Astrocyte of the spinal cord (primary cell): ENCODE data around the gene SURF1.

Experiments
- DNase-seq: peaks from one replicate; pipeline ENCODE4 v3.0.0; 2011; ENCODE audit warnings: low read depth, low spot score
- H3K4me3 ChIP-seq: 2 replicates; pipeline ENCODE4 v1.5.1; 2011; ENCODE audit warnings: low read depth, mild to moderate bottlenecking, low read length, moderate library complexity
- CTCF ChIP-seq: IDR thresholded peaks from 2 replicates; pipeline ENCODE4 v1.5.1; 2012; ENCODE audit warnings: low read depth, mild to moderate bottlenecking, low read length, inconsistent platforms
- in situ Hi-C: cut with HindIII; loops from 2 replicates; pipeline ENCODE4 v1.10.0; 2017; ENCODE audit warnings: low sequenced_read_pairs

The SURF1 gene

GRCh38 chr9:133375724-133376654, 19.7 kb upstream of the SURF1 start, which contains the start of the genes STKLD1 and SURF4:
Gene STKLD1, plus strand, starts transcription at chr9:133376366. Its CDS starts 108 bp downstream, at chr9:133376474.
Gene SURF4, minus strand, starts transcription at chr9:133376060. Its CDS starts 91 bp downstream, at chr9:133375969.
- in situ Hi-C loops = no loop called here
- TF ChIP-seq CTCF = no peak
- H3K4me3 ChIP-seq = peak within 1 kb of the TSS; percentile 96
- DNase-seq = peak; percentile 97

- peak; percentile 32 for TF ChIP-seq CTCF
- in situ Hi-C loops = no loop called here
- peak; percentile 54 for DNase-seq
- peak overlapping the region; percentile 96 for H3K4me3 ChIP-seq
Observed at GRCh38 chr9:133375116-133375723, 18.9 kb upstream of the SURF1 start.

GRCh38 chr9:133374612-133375115, 18.4 kb upstream of the SURF1 start:
- TF ChIP-seq CTCF = no peak
- peak overlapping the region; percentile 96 for H3K4me3 ChIP-seq
- DNase-seq = peak; percentile 67

GRCh38 chr9:133372144-133372543, 15.9 kb upstream of the SURF1 start:
- no peak for DNase-seq
- no peak for TF ChIP-seq CTCF
- in situ Hi-C loops = no loop called here
- H3K4me3 ChIP-seq = no peak overlapping the region

More at GRCh38 chr9:133374612-133375115, 18.4 kb upstream of the SURF1 start:
- in situ Hi-C loops = no loop called here

GRCh38 chr9:133371261-133371711, 15.0 kb upstream of the SURF1 start:
- no peak for TF ChIP-seq CTCF
- peak; percentile 22 for DNase-seq
- no peak overlapping the region for H3K4me3 ChIP-seq
- in situ Hi-C loops = no loop called here

GRCh38 chr9:133370685-133371084, 14.4 kb upstream of the SURF1 start:
- DNase-seq = no peak
- no peak for TF ChIP-seq CTCF
- in situ Hi-C loops = no loop called here
- H3K4me3 ChIP-seq = no peak overlapping the region
